Measurements from ENCODE around the gene TPSAB1.

DNA sequence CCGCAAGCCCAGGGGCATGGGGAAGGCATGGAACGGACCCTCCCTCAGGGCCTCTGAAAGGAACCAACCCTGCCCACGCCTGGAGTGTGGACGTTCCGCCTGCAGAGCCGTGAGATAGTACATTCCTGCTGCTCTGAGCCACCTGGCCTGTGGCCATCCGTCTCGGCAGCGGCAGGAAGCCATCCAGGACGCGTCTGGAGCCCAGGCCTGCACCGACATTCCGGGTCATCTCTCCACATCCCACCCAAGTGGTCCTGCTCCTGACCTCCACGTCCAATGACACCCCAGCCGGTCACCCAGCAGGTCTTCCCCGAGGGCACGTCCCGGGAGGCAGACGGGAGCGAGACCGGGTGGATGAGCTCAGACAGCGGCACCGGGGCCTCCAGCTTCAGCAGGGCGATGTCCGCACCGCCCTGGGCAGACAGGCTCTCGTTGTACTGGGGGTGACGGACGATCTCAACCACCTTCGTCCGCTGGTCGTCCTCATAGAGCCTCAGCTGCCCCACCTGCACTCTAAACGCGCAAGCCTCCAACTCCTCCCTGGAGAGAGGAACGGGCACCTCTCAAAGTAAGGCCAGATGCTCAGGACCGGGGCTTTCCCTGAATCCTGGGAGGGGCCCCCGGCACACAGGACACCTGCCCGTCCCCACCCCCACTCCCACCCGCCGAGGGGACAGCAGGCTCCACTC is 47.6 kb downstream of the TPSAB1 start:
- TF ChIP-seq, protein P1, sequence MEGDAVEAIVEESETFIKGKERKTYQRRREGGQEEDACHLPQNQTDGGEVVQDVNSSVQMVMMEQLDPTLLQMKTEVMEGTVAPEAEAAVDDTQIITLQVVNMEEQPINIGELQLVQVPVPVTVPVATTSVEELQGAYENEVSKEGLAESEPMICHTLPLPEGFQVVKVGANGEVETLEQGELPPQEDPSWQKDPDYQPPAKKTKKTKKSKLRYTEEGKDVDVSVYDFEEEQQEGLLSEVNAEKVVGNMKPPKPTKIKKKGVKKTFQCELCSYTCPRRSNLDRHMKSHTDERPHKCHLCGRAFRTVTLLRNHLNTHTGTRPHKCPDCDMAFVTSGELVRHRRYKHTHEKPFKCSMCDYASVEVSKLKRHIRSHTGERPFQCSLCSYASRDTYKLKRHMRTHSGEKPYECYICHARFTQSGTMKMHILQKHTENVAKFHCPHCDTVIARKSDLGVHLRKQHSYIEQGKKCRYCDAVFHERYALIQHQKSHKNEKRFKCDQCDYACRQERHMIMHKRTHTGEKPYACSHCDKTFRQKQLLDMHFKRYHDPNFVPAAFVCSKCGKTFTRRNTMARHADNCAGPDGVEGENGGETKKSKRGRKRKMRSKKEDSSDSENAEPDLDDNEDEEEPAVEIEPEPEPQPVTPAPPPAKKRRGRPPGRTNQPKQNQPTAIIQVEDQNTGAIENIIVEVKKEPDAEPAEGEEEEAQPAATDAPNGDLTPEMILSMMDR (conservative IDR thresholded peaks at IDR 0.05) = no peak
- TF ChIP-seq EZH2 (IDR thresholded peaks at IDR 0.05; ENCODE audit: low read depth) = no peak

All from PC-9 (cell line).